ENCODE results near the gene PDE6A. TPM values are rescaled to one million over a fixed set of nuclear protein-coding genes. Genes with fewer than 3 reads are reported as not detected.
A peak's percentile ranks its signal among the peaks of the same experiment; 100 is the strongest.

Gene PDE6A
- total RNA-seq, 1 experiment from 2014 or later: not detected

GRCh38 chr5:149960272-149961185 lies 15.9 kb upstream of the PDE6A start, which contains the start of gene SLC26A2 (continued):
- TF ChIP-seq JAZF1 (CRISPR knock-in tag; IDR thresholded peaks at IDR 0.05) (no peak), ETV6 (CRISPR knock-in tag; IDR thresholded peaks at IDR 0.05) (0 out of 2 replicates have a peak, but pooled peaks have one; percentile 63)

- Mint-ChIP-seq H3K4me1 (peaks cover 19% of the 10 kb centered on the region), H3K27me3 (ENCODE audit: low read depth) (peaks cover 8% of the 10 kb centered on the region; the same call in 1 of the 2 replicates), H3K36me3 (no peaks in the 10 kb centered on the region), H3K9me3 (no peaks in the 10 kb centered on the region), H3K27ac (peak overlapping the region; percentile 94), H3K4me3 (peak overlapping the region; percentile 79)
- ChIA-PET CTCF (interaction anchor here (0.7 to 5.7 kb wide), 27 partner anchors 8 to 323 kb away, joined by 3 to 60 read pairs (median 5); partner anchors contain the start of genes HMGXB3 and TIGD6), POLR2A (interaction anchor here (1.0 to 1.5 kb wide), 3 partner anchors 9 to 107 kb away, joined by 3 to 5 read pairs (median 4); partner anchors contain the start of genes HMGXB3 and TIGD6)
- DNase-seq (ENCODE audit: low spot score) (no peak), ATAC-seq (peak; percentile 5; the same call in 1 of the 2 replicates)
- no peak for TF ChIP-seq SOX15 (CRISPR knock-in tag; IDR thresholded peaks at IDR 0.05)
- TF ChIP-seq ZNF423 (CRISPR knock-in tag; IDR thresholded peaks at IDR 0.05): no peak
- no peak for TF ChIP-seq EMX1 (CRISPR knock-in tag; IDR thresholded peaks at IDR 0.05)
- TF ChIP-seq USF2 (CRISPR knock-in tag; IDR thresholded peaks at IDR 0.05): no peak
- TF ChIP-seq USF1 (CRISPR knock-in tag; IDR thresholded peaks at IDR 0.05): no peak
- no peak for TF ChIP-seq PRDM15 (CRISPR knock-in tag; IDR thresholded peaks at IDR 0.05)
- TF ChIP-seq TP53 (CRISPR knock-in tag; IDR thresholded peaks at IDR 0.05): no peak
- TF ChIP-seq OVOL2 (CRISPR knock-in tag; IDR thresholded peaks at IDR 0.05; ENCODE audit: borderline replicate concordance): no peak
- TF ChIP-seq ZNF317 (CRISPR knock-in tag; IDR thresholded peaks at IDR 0.05; ENCODE audit: borderline replicate concordance, low read depth): no peak
- TF ChIP-seq TCF7 (CRISPR knock-in tag; IDR thresholded peaks at IDR 0.05; ENCODE audit: low read depth): no peak
- TF ChIP-seq FOXP1 (CRISPR knock-in tag; IDR thresholded peaks at IDR 0.05; ENCODE audit: borderline replicate concordance): no peak
- no peak for TF ChIP-seq MLX (CRISPR knock-in tag; IDR thresholded peaks at IDR 0.05)
- TF ChIP-seq STAT6 (CRISPR knock-in tag; conservative IDR thresholded peaks at IDR 0.05; ENCODE audit: low read depth): no peak
- no peak for TF ChIP-seq ESRRA (CRISPR knock-in tag; IDR thresholded peaks at IDR 0.05; ENCODE audit: borderline replicate concordance)
- no peak for TF ChIP-seq NR3C1 (CRISPR knock-in tag; conservative IDR thresholded peaks at IDR 0.05; ENCODE audit: low read depth)
- no peak for TF ChIP-seq ZNF281 (CRISPR knock-in tag; IDR thresholded peaks at IDR 0.05)
- TF ChIP-seq PREB (CRISPR knock-in tag; IDR thresholded peaks at IDR 0.05; ENCODE audit: borderline replicate concordance): no peak
Measured at GRCh38 chr5:149959406-149960236, 15.0 kb upstream of the PDE6A start.

Measured in WTC11 (cell line).